Psoas muscle (tissue), 8 donors: ENCODE measurements around the gene MUC4. TPM values are rescaled to one million over a fixed set of nuclear protein-coding genes. Genes with fewer than 3 reads are reported as not detected.

Experiments
- ATAC-seq, 4 donors: fragments of 200-7000 bp; cut with Tn5 transposase; one replicate each; pipeline ENCODE4 v1.9.1; 2020; ENCODE audit warnings: moderate library complexity in 3 of 4, mild to moderate bottlenecking in 2 of 4
- DNase-seq, 2 donors: peaks; one replicate each; pipeline ENCODE4 v3.0.0-alpha.2; 2020
- H3K27ac ChIP-seq: fragments of 200-600 bp; one replicate; pipeline ENCODE4 v1.8.0; 2022
- H3K27me3 ChIP-seq, 3 donors: fragments of 200-600 bp in 1 of 3; one replicate each; pipeline versions ENCODE4 v1.6.1 to v1.8.0; 2013 to 2022; ENCODE audit warnings: low read length in 2 of 3, mild to moderate bottlenecking in 2 of 3, moderate library complexity in 1 of 3; ENCODE audit not compliant: insufficient read depth in 3 of 3
- H3K36me3 ChIP-seq, 2 donors: fragments of 200-600 bp in 1 of 2; one replicate each; pipeline versions ENCODE4 v1.6.1 to v1.8.0; 2013 to 2022; ENCODE audit warnings: low read depth in 1 of 2, mild to moderate bottlenecking in 1 of 2, moderate library complexity in 1 of 2; ENCODE audit not compliant: insufficient read depth in 1 of 2
- H3K4me1 ChIP-seq: fragments of 200-600 bp; one replicate; pipeline ENCODE4 v1.8.0; 2022
- H3K4me3 ChIP-seq: fragments of 200-600 bp; one replicate; pipeline ENCODE4 v1.8.0; 2022; ENCODE audit warnings: mild to moderate bottlenecking
- H3K9me3 ChIP-seq: fragments of 200-600 bp; one replicate; pipeline ENCODE4 v1.8.0; 2022
- WGBS, 3 donors: extraction: QIAGEN DNeasy Blood & Tissue Kit; methylation state at CpG; one replicate each; pipeline versions ENCODE4 v1.1.6 to v1.1.7; 2013; 5-methylcytosine and 5-hydroxymethylcytosine counted together
- intact Hi-C, 2 donors: fragments of 100-400 bp; cut with DNase I; formaldehyde crosslinking; loops; one replicate each; pipeline versions ENCODE4 v1.11.0 to v1.14.2; 2022
- polyA plus RNA-seq, 3 donors: library from polyadenylated mRNA; stranded (reverse); fragments of 200-250 nt; gene quantifications; one replicate each; pipeline ENCODE4 v1.2.3, GENCODE V29; 2013
- total RNA-seq, 4 donors: library from RNA; stranded (reverse); fragmentation: NEBNext Ultra II Directional in 2 of 4; extraction: Animal tissue kit (Norgen Biotek cat#: 25700) in 2 of 4; gene quantifications; one replicate each; pipeline versions ENCODE4 v1.2.1 to v1.2.4, GENCODE V29; 2021 to 2023
- TF ChIP-seq, protein P1 (sequence below): fragments of 200-600 bp; IDR thresholded peaks from one replicate; pipeline ENCODE4 v1.8.0; 2022; ENCODE audit warnings: antibody characterized with exemption
- donor health status: healthy with polysubstance abuse.
- donor health status: DM: no; HTN: no; CAD: no; lungs with moderate emphysema.
- donor health status: Bipolar disorder and iron deficiency.
- donor health status: healthy.
- donor health status: DM: yes; HTN: yes; CAD: no.
- donor health status: DM: no; HTN: no; CAD: no.
- donor health status: DM: no; HTN: no; CAD: no.
- donor health status: DM: yes; HTN: yes; CAD: no.

The MUC4 gene
- total and polyA plus RNA-seq, 7 donors, result 0.01 to 0.08 (median 0.02) TPM; not detected in 4

DNA sequence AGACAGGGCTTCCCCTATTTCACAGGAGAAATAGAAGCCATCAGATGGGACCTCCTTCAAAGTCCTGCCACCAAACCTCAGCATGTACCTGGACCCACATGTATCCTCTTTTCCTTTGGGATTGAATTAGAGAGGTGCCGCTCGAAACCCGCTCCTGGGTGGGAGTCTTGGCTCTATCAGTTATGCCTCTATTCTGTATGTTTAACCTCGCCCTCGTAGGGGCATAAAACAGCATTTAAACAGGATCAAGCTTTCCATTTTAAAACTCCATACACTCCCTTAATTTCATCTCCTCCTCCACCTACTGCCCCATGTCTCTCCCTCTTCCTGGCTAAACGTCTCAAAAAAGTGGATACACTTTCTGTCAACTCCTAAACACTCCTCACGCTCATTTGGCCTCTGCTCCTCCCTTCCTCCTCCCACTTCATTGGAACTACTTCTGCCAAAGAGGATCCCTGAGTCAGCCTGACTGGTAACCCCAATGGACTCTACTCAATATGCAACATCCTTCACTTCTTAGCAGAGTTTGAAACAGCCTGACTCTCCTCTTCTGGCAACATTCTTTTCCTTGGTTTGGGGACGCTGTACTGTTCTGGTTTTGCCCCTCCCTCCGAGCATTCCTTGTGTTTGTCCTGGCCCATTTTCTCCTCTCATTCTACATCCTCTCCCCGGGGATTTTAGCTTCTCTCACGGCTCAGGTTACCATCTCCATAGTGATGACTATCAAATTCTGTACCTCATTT is 114.0 kb downstream of the MUC4 start:
- 55 to 59% (median 56%) methylated on average over 11 of the region's 11 CpGs for WGBS, 3 donors
- TF ChIP-seq, protein P1, sequence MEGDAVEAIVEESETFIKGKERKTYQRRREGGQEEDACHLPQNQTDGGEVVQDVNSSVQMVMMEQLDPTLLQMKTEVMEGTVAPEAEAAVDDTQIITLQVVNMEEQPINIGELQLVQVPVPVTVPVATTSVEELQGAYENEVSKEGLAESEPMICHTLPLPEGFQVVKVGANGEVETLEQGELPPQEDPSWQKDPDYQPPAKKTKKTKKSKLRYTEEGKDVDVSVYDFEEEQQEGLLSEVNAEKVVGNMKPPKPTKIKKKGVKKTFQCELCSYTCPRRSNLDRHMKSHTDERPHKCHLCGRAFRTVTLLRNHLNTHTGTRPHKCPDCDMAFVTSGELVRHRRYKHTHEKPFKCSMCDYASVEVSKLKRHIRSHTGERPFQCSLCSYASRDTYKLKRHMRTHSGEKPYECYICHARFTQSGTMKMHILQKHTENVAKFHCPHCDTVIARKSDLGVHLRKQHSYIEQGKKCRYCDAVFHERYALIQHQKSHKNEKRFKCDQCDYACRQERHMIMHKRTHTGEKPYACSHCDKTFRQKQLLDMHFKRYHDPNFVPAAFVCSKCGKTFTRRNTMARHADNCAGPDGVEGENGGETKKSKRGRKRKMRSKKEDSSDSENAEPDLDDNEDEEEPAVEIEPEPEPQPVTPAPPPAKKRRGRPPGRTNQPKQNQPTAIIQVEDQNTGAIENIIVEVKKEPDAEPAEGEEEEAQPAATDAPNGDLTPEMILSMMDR, result no peak
- H3K27ac ChIP-seq, result peak overlapping the region; percentile 38
- no peaks in the 10 kb centered on the region for H3K27me3 ChIP-seq
- no peak overlapping the region for H3K4me3 ChIP-seq
- DNase-seq (no peak), ATAC-seq (peak; percentile 47 to 70 (median 56))
- H3K36me3 ChIP-seq, result peaks cover 8 to 65% of the 10 kb centered on the region in 2 donors
- H3K9me3 ChIP-seq, result no peaks in the 10 kb centered on the region
- H3K4me1 ChIP-seq, result peaks cover 15% of the 10 kb centered on the region
- intact Hi-C loops, result no loop called here

Other genes with a start within 250 kb of the MUC4 start
- 100 to 1,000 TPM; 265 to 468 (median 389) TPM for gene APOD, start 228.0 kb downstream of the MUC4 start, total RNA-seq
- gene APOD, start 228.0 kb downstream of the MUC4 start, polyA plus RNA-seq, result 100 to 1,000 TPM; 304 to 629 (median 370) TPM
- gene MUC20, start 91.0 kb downstream of the MUC4 start, total RNA-seq, result 1 to 10 TPM; 1.4 to 3.9 (median 1.6) TPM
- 1 to 10 TPM; 1.3 to 2.1 (median 1.4) TPM for gene MUC20, start 91.0 kb downstream of the MUC4 start, polyA plus RNA-seq
- gene TNK2, start 96.6 kb upstream of the MUC4 start, total RNA-seq, result 100 to 1,000 TPM in 1 of 4 donors, 10 to 100 TPM in 3; 41.7 to 322 (median 77.6) TPM
- 10 to 100 TPM; 37.1 to 67.1 (median 52.2) TPM for gene TNK2, start 96.6 kb upstream of the MUC4 start, polyA plus RNA-seq